ENCODE measurements around the gene ZFR.

The ZFR gene

GRCh38 chr5:32394981-32395380 is 49.6 kb downstream of the ZFR start:
- no peak overlapping the region for H3K4me2 ChIP-seq (ENCODE audit: low read depth, low read length, poor library complexity, severe bottlenecking)
- no peaks in the 10 kb centered on the region for H4K20me1 ChIP-seq (ENCODE audit: low read depth, low read length)
- H3F3A ChIP-seq (ENCODE audit: insufficient read depth), result no peaks in the 10 kb centered on the region
- no peak overlapping the region for H3K9ac ChIP-seq (ENCODE audit: low read length)
- H3K9me2 ChIP-seq (replicated peaks; ENCODE audit: insufficient read depth, low read length), result no peaks in the 10 kb centered on the region
- H2AFZ ChIP-seq (ENCODE audit: low read depth, low read length, severe bottlenecking), result no peak overlapping the region
- TF ChIP-seq EZH2phosphoT487 (conservative IDR thresholded peaks at IDR 0.05; ENCODE audit: low read length), result no peak
- TF ChIP-seq, protein P1, sequence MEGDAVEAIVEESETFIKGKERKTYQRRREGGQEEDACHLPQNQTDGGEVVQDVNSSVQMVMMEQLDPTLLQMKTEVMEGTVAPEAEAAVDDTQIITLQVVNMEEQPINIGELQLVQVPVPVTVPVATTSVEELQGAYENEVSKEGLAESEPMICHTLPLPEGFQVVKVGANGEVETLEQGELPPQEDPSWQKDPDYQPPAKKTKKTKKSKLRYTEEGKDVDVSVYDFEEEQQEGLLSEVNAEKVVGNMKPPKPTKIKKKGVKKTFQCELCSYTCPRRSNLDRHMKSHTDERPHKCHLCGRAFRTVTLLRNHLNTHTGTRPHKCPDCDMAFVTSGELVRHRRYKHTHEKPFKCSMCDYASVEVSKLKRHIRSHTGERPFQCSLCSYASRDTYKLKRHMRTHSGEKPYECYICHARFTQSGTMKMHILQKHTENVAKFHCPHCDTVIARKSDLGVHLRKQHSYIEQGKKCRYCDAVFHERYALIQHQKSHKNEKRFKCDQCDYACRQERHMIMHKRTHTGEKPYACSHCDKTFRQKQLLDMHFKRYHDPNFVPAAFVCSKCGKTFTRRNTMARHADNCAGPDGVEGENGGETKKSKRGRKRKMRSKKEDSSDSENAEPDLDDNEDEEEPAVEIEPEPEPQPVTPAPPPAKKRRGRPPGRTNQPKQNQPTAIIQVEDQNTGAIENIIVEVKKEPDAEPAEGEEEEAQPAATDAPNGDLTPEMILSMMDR (IDR thresholded peaks at IDR 0.05; ENCODE audit: insufficient read depth, low read length, poor library complexity, severe bottlenecking), result no peak
- H3K4me3 ChIP-seq (ENCODE audit: insufficient read depth, low read length, poor library complexity, severe bottlenecking), result no peak overlapping the region
- H3K79me2 ChIP-seq (ENCODE audit: insufficient read depth, low read length), result no peaks in the 10 kb centered on the region
- peaks cover 51% of the 10 kb centered on the region for H3K36me3 ChIP-seq (ENCODE audit: low read length)
- H3K9me3 ChIP-seq (ENCODE audit: insufficient read depth, low read length), result no peaks in the 10 kb centered on the region
- H3K27ac ChIP-seq (ENCODE audit: low read depth, low read length), result no peak overlapping the region
- no peaks in the 10 kb centered on the region for H3K27me3 ChIP-seq (ENCODE audit: low read length)

DNA sequence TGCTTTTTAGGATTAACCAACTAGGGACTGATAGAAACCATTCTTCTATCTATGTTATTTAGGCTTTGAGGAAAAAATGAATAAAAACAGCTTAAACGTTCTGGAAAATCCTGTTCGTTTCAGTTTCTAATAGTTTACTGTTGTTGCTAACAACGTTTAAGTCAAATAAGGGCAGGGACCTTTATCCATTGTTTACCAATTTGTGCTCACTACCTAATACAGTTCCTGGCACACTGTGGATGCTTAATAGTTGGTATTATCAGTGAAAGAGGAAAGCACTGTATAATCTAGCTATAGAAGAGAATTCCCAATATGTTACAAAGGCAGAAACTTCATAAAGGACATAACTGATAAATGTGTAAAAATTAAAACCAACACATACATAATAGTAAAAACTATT is 52.5 kb downstream of the ZFR start:
- H3K36me3 ChIP-seq (ENCODE audit: low read length), result peaks cover 57% of the 10 kb centered on the region
- no peak overlapping the region for H3K4me2 ChIP-seq (ENCODE audit: low read depth, low read length, poor library complexity, severe bottlenecking)
- H3K27me3 ChIP-seq (ENCODE audit: low read length), result no peaks in the 10 kb centered on the region
- H3K9me3 ChIP-seq (ENCODE audit: insufficient read depth, low read length), result no peaks in the 10 kb centered on the region
- H3K9ac ChIP-seq (ENCODE audit: low read length), result no peak overlapping the region
- H3K27ac ChIP-seq (ENCODE audit: low read depth, low read length), result no peak overlapping the region
- H4K20me1 ChIP-seq (ENCODE audit: low read depth, low read length), result no peaks in the 10 kb centered on the region
- H3K79me2 ChIP-seq (ENCODE audit: insufficient read depth, low read length), result no peaks in the 10 kb centered on the region
- H3K9me2 ChIP-seq (replicated peaks; ENCODE audit: insufficient read depth, low read length), result no peaks in the 10 kb centered on the region
- H3F3A ChIP-seq (ENCODE audit: insufficient read depth), result no peaks in the 10 kb centered on the region
- TF ChIP-seq EZH2phosphoT487 (conservative IDR thresholded peaks at IDR 0.05; ENCODE audit: low read length), result no peak
- TF ChIP-seq, protein P1 (IDR thresholded peaks at IDR 0.05; ENCODE audit: insufficient read depth, low read length, poor library complexity, severe bottlenecking), result no peak
- H3K4me3 ChIP-seq (ENCODE audit: insufficient read depth, low read length, poor library complexity, severe bottlenecking), result no peak overlapping the region
- H2AFZ ChIP-seq (ENCODE audit: low read depth, low read length, severe bottlenecking), result no peak overlapping the region

GRCh38 chr5:32390819-32391591 is 53.5 kb downstream of the ZFR start:
- TF ChIP-seq, protein P1 (IDR thresholded peaks at IDR 0.05; ENCODE audit: insufficient read depth, low read length, poor library complexity, severe bottlenecking), result no peak
- no peak for TF ChIP-seq EZH2phosphoT487 (conservative IDR thresholded peaks at IDR 0.05; ENCODE audit: low read length)
- Histone ChIP-seq H3K9ac (ENCODE audit: low read length) (no peak overlapping the region), H3K36me3 (ENCODE audit: low read length) (peaks cover 60% of the 10 kb centered on the region), H3K4me3 (ENCODE audit: insufficient read depth, low read length, poor library complexity, severe bottlenecking) (no peak overlapping the region), H3K9me2 (replicated peaks; ENCODE audit: insufficient read depth, low read length) (no peaks in the 10 kb centered on the region), H2AFZ (ENCODE audit: low read depth, low read length, severe bottlenecking) (no peak overlapping the region), H4K20me1 (ENCODE audit: low read depth, low read length) (no peaks in the 10 kb centered on the region), H3K27me3 (ENCODE audit: low read length) (no peaks in the 10 kb centered on the region), H3K27ac (ENCODE audit: low read depth, low read length) (no peak overlapping the region), H3K4me2 (ENCODE audit: low read depth, low read length, poor library complexity, severe bottlenecking) (no peak overlapping the region), H3K9me3 (ENCODE audit: insufficient read depth, low read length) (no peaks in the 10 kb centered on the region), H3F3A (ENCODE audit: insufficient read depth) (peaks cover 4% of the 10 kb centered on the region; the same call in 1 of the 2 replicates), H3K79me2 (ENCODE audit: insufficient read depth, low read length) (no peaks in the 10 kb centered on the region)
